ENCODE results near the gene FCMR. TPM values are rescaled to one million over a fixed set of nuclear protein-coding genes. Genes with fewer than 3 reads are reported as not detected.

FCMR gene
- total and polyA plus RNA-seq, 10 of the 15 experiments (the other 5 are each of a cell fraction or from before 2014, with no cell fraction given), result 79.7 to 245 (median 123) TPM

DNA sequence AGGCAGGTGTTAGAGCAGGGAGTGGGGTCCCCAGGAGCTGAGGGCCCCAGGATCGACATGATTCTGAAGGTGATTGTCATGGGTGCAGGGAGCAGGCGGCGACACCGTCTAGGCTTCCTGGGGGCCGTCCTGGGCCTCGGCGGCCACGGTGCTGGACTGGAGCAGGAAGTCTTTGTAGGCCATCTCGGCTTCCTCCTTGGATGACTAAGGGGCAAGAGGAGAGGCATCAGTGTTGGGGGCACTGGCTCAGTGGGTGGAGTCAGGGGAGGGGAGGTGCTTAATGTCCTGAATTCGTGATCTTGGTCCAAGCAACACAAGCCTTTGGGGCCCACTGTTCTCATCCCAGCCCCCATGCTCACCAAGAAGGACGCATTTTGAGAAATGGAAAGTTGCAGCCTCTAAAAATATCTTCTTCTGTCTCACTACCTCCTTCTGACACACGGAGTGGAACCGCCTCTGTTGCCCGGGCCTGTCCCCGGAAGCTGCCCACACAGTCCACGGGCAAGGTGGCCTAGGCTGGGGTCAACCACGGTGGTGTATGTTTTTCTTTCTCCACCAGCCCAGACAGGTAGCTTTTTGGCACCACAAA, 8.6 kb upstream of the FCMR start (continued):
- TF ChIP-seq ZBTB40 (IDR thresholded peaks at IDR 0.05; ENCODE audit: borderline replicate concordance) (peak; percentile 48; the same call in 1 of the 2 replicates), NR2F1 (conservative IDR thresholded peaks at IDR 0.05) (peak; percentile 96), CHD4 (IDR thresholded peaks at IDR 0.05) (no peak), NFXL1 (IDR thresholded peaks at IDR 0.05; ENCODE audit: borderline replicate concordance) (no peak), NR2C1 (IDR thresholded peaks at IDR 0.05) (peak; percentile 51), MEF2A (IDR thresholded peaks at IDR 0.05; ENCODE audit: insufficient read depth, low read depth, low read length) (peak; percentile 98), TBL1XR1 (IDR thresholded peaks at IDR 0.05; ENCODE audit: low read depth, low read length) (peak; percentile 98), MYB (IDR thresholded peaks at IDR 0.05; ENCODE audit: borderline replicate concordance, low read depth, low read length) (no peak), ZZZ3 (IDR thresholded peaks at IDR 0.05; ENCODE audit: control insufficient read depth, insufficient read length, low read depth) (no peak), STAT1 (conservative IDR thresholded peaks at IDR 0.05) (no peak), ATF7 (IDR thresholded peaks at IDR 0.05; ENCODE audit: low read depth) (peak; percentile 85), ZNF592 (IDR thresholded peaks at IDR 0.05) (0 out of 2 replicates have a peak, but pooled peaks have one; percentile 67), ZBTB11 (CRISPR knock-in tag; IDR thresholded peaks at IDR 0.05) (no peak), YY1 (IDR thresholded peaks at IDR 0.05; ENCODE audit: low read depth, low read length) (peak; percentile 60; the same call in 1 of the 2 replicates)
- TF ChIP-seq, protein P1, sequence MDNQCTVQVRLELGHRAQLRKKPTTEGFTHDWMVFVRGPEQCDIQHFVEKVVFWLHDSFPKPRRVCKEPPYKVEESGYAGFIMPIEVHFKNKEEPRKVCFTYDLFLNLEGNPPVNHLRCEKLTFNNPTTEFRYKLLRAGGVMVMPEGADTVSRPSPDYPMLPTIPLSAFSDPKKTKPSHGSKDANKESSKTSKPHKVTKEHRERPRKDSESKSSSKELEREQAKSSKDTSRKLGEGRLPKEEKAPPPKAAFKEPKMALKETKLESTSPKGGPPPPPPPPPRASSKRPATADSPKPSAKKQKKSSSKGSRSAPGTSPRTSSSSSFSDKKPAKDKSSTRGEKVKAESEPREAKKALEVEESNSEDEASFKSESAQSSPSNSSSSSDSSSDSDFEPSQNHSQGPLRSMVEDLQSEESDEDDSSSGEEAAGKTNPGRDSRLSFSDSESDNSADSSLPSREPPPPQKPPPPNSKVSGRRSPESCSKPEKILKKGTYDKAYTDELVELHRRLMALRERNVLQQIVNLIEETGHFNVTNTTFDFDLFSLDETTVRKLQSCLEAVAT (IDR thresholded peaks at IDR 0.05), result peak; percentile 29; the same call in 1 of the 2 replicates

Data from GM12878 (cell line).